HEK293 (cell line): ENCODE data around the gene ADAMTS2.
"Not testable (repeated sequence)": the region's sequence is repeated elsewhere in the genome, so short reads cannot be mapped to it uniquely, and the experiment has no call there.

Experiments
- CTCF ChIA-PET: fragments of 350-600 bp; formaldehyde crosslinking; extraction: SDS; loops from one replicate; lab custom pipeline; 2021; ENCODE audit warnings: antibody characterized with exemption; lab: Yijun Ruan, JAX
- POLR2A ChIA-PET: fragments of 300-600 bp; formaldehyde crosslinking; extraction: SDS; loops from one replicate; lab custom pipeline; 2020; ENCODE audit warnings: antibody characterized with exemption, inconsistent platforms; lab: Yijun Ruan, JAX
- H3K27ac ChIP-seq: fragments of 200-500 bp; sonication (Bioruptor generic); 2 replicates; pipeline ENCODE4 v1.5.1; 2014; ENCODE audit warnings: low read depth, low read length, control low read depth, inconsistent platforms; ENCODE audit errors: extremely low read depth
- H3K36me3 ChIP-seq, 2 experiments: fragments of 200-500 bp in 1 of 2; sonication (Bioruptor generic) in 1 of 2; 1 replicate in 1 of 2; 2 replicates in 1 of 2; pipeline ENCODE4 v1.5.1; 2014 to 2017; ENCODE audit warnings: inconsistent platforms in 2 of 2, low read length in 2 of 2; ENCODE audit not compliant: control insufficient read depth in 2 of 2, insufficient read depth in 1 of 2
- H3K4me1 ChIP-seq: fragments of 200-500 bp; sonication (Bioruptor generic); 2 replicates; pipeline ENCODE4 v1.5.1; 2014; ENCODE audit warnings: mild to moderate bottlenecking, low read length, inconsistent platforms; ENCODE audit not compliant: control insufficient read depth, insufficient read depth
- H3K4me3 ChIP-seq: 2 replicates; pipeline ENCODE4 v1.5.1; 2011; ENCODE audit warnings: low read depth, mild to moderate bottlenecking, control low read depth, low read length, moderate library complexity
- H3K9me3 ChIP-seq: fragments of 200-500 bp; sonication (Bioruptor generic); 2 replicates; pipeline ENCODE4 v1.5.1; 2014; ENCODE audit warnings: low read depth, low read length, inconsistent platforms; ENCODE audit not compliant: control insufficient read depth, insufficient read depth
- BCL11A ChIP-seq: fragments of 450-650 bp; formaldehyde crosslinking; IDR thresholded peaks from 2 replicates; pipeline ENCODE4 v1.5.1; 2016; ENCODE audit warnings: low read depth, missing biosample characterization, missing genetic modification characterization
- EGR2 ChIP-seq: fragments of 450-650 bp; formaldehyde crosslinking; IDR thresholded peaks from 2 replicates; pipeline ENCODE4 v1.5.1; 2016; ENCODE audit warnings: low read depth, missing biosample characterization, missing genetic modification characterization
- GLI4 ChIP-seq: fragments of 450-650 bp; formaldehyde crosslinking; IDR thresholded peaks from 2 replicates; pipeline ENCODE4 v1.5.1; 2016; ENCODE audit warnings: missing biosample characterization, missing genetic modification characterization
- KLF7 ChIP-seq: fragments of 450-650 bp; formaldehyde crosslinking; IDR thresholded peaks from 2 replicates; pipeline ENCODE4 v1.5.1; 2016; ENCODE audit warnings: missing biosample characterization, missing genetic modification characterization, borderline replicate concordance
- KLF9 ChIP-seq: fragments of 450-650 bp; formaldehyde crosslinking; IDR thresholded peaks from 2 replicates; pipeline ENCODE4 v1.5.1; 2016; ENCODE audit warnings: missing biosample characterization, missing genetic modification characterization, low read depth
- MEIS1 ChIP-seq: sonication (generic); formaldehyde crosslinking; IDR thresholded peaks from 2 replicates; pipeline ENCODE4 v1.8.1; 2022; ENCODE audit warnings: missing genetic modification reagents, mild to moderate bottlenecking, borderline replicate concordance
- PRDM4 ChIP-seq: fragments of 450-650 bp; formaldehyde crosslinking; IDR thresholded peaks from 2 replicates; pipeline ENCODE4 v1.5.1; 2017; ENCODE audit warnings: missing biosample characterization, missing genetic modification characterization
- SP2 ChIP-seq: fragments of 450-650 bp; formaldehyde crosslinking; IDR thresholded peaks from 2 replicates; pipeline ENCODE4 v1.5.1; 2016; ENCODE audit warnings: missing biosample characterization, missing genetic modification characterization
- ZBTB8A ChIP-seq: fragments of 450-650 bp; formaldehyde crosslinking; IDR thresholded peaks from 2 replicates; pipeline ENCODE4 v1.5.1; 2016; ENCODE audit warnings: missing biosample characterization, missing genetic modification characterization
- ZNF174 ChIP-seq: fragments of 450-650 bp; formaldehyde crosslinking; IDR thresholded peaks from 2 replicates; pipeline ENCODE4 v1.5.0; 2017; ENCODE audit warnings: missing biosample characterization, mild to moderate bottlenecking, missing genetic modification characterization
- ZNF239 ChIP-seq: fragments of 450-650 bp; formaldehyde crosslinking; IDR thresholded peaks from 2 replicates; pipeline ENCODE4 v1.5.1; 2016; ENCODE audit warnings: missing biosample characterization, missing genetic modification characterization
- ZNF302 ChIP-seq: fragments of 450-650 bp; formaldehyde crosslinking; IDR thresholded peaks from 2 replicates; pipeline ENCODE4 v1.5.1; 2016; ENCODE audit warnings: missing biosample characterization, missing genetic modification characterization, low read depth
- ZNF426 ChIP-seq: fragments of 450-650 bp; formaldehyde crosslinking; IDR thresholded peaks from 2 replicates; pipeline ENCODE4 v1.5.1; 2017; ENCODE audit warnings: missing biosample characterization, missing genetic modification characterization, mild to moderate bottlenecking, inconsistent platforms, moderate library complexity
- ZNF433 ChIP-seq: fragments of 450-650 bp; formaldehyde crosslinking; IDR thresholded peaks from 2 replicates; pipeline ENCODE4 v1.5.1; 2016; ENCODE audit warnings: missing biosample characterization, missing genetic modification characterization, low read depth
- ZNF514 ChIP-seq: fragments of 450-650 bp; formaldehyde crosslinking; IDR thresholded peaks from 2 replicates; pipeline ENCODE4 v1.5.1; 2016; ENCODE audit warnings: missing biosample characterization, missing genetic modification characterization
- ZNF560 ChIP-seq: fragments of 450-650 bp; formaldehyde crosslinking; IDR thresholded peaks from 2 replicates; pipeline ENCODE4 v1.5.1; 2017; ENCODE audit warnings: missing biosample characterization, missing genetic modification characterization, borderline replicate concordance
- ZNF596 ChIP-seq: fragments of 450-650 bp; IDR thresholded peaks from 2 replicates; pipeline ENCODE4 v1.5.0; 2018; ENCODE audit warnings: missing biosample characterization, mild to moderate bottlenecking, missing genetic modification characterization, moderate library complexity
- ZNF658 ChIP-seq: fragments of 450-650 bp; formaldehyde crosslinking; IDR thresholded peaks from 2 replicates; pipeline ENCODE4; 2016; ENCODE audit warnings: missing biosample characterization, missing genetic modification characterization
- ZNF664 ChIP-seq: fragments of 450-650 bp; formaldehyde crosslinking; IDR thresholded peaks from 2 replicates; pipeline ENCODE4 v1.5.1; 2016; ENCODE audit warnings: missing biosample characterization, missing genetic modification characterization
- ZNF701 ChIP-seq: fragments of 450-650 bp; formaldehyde crosslinking; IDR thresholded peaks from 2 replicates; pipeline ENCODE4 v1.5.1; 2016; ENCODE audit warnings: missing biosample characterization, missing genetic modification characterization
- ZNF707 ChIP-seq: fragments of 450-650 bp; formaldehyde crosslinking; IDR thresholded peaks from 2 replicates; pipeline ENCODE4 v1.5.1; 2016; ENCODE audit warnings: missing biosample characterization, missing genetic modification characterization
- ZXDB ChIP-seq: fragments of 450-650 bp; formaldehyde crosslinking; IDR thresholded peaks from 2 replicates; pipeline ENCODE4 v1.5.1; 2016; ENCODE audit warnings: missing biosample characterization, missing genetic modification characterization
- TF ChIP-seq, protein P1 (sequence below): fragments of 450-650 bp; formaldehyde crosslinking; IDR thresholded peaks from 2 replicates; pipeline ENCODE4 v1.5.1; 2017; ENCODE audit warnings: missing biosample characterization, missing genetic modification characterization
- TF ChIP-seq, protein P2 (sequence below): fragments of 450-650 bp; formaldehyde crosslinking; IDR thresholded peaks from 2 replicates; pipeline ENCODE4 v1.5.1; 2016; ENCODE audit warnings: missing biosample characterization, missing genetic modification characterization, low read depth
- TF ChIP-seq, protein P3 (sequence below): fragments of 450-650 bp; formaldehyde crosslinking; IDR thresholded peaks from 2 replicates; pipeline ENCODE4 v1.5.1; 2016; ENCODE audit warnings: missing biosample characterization, missing genetic modification characterization, borderline replicate concordance

Gene ADAMTS2

GRCh38 chr5:179287071-179287470 lies 58.2 kb downstream of the ADAMTS2 start:
- Histone ChIP-seq H3K4me3 (no peak overlapping the region), H3K4me1 (no peaks in the 10 kb centered on the region), H3K36me3 (no peaks in the 10 kb centered on the region), H3K27ac (no peak overlapping the region), H3K9me3 (no peaks in the 10 kb centered on the region)
- no peak for TF ChIP-seq ZNF560 (tag by site-specific recombination)
- TF ChIP-seq KLF9 (tag by site-specific recombination) = no peak
- TF ChIP-seq ZNF596 (tag by site-specific recombination) = no peak
- TF ChIP-seq ZNF658 (tag by site-specific recombination) = no peak
- no peak for TF ChIP-seq ZBTB8A (tag by site-specific recombination)
- TF ChIP-seq ZNF239 (tag by site-specific recombination) = no peak
- TF ChIP-seq, protein P1, sequence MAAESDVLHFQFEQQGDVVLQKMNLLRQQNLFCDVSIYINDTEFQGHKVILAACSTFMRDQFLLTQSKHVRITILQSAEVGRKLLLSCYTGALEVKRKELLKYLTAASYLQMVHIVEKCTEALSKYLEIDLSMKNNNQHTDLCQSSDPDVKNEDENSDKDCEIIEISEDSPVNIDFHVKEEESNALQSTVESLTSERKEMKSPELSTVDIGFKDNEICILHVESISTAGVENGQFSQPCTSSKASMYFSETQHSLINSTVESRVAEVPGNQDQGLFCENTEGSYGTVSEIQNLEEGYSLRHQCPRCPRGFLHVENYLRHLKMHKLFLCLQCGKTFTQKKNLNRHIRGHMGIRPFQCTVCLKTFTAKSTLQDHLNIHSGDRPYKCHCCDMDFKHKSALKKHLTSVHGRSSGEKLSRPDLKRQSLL (tag by site-specific recombination) = no peak
- TF ChIP-seq ZXDB (tag by site-specific recombination) = no peak
- TF ChIP-seq, protein P2, sequence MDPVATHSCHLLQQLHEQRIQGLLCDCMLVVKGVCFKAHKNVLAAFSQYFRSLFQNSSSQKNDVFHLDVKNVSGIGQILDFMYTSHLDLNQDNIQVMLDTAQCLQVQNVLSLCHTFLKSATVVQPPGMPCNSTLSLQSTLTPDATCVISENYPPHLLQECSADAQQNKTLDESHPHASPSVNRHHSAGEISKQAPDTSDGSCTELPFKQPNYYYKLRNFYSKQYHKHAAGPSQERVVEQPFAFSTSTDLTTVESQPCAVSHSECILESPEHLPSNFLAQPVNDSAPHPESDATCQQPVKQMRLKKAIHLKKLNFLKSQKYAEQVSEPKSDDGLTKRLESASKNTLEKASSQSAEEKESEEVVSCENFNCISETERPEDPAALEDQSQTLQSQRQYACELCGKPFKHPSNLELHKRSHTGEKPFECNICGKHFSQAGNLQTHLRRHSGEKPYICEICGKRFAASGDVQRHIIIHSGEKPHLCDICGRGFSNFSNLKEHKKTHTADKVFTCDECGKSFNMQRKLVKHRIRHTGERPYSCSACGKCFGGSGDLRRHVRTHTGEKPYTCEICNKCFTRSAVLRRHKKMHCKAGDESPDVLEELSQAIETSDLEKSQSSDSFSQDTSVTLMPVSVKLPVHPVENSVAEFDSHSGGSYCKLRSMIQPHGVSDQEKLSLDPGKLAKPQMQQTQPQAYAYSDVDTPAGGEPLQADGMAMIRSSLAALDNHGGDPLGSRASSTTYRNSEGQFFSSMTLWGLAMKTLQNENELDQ (tag by site-specific recombination) = no peak
- TF ChIP-seq ZNF701 (tag by site-specific recombination) = no peak
- TF ChIP-seq ZNF707 = no peak
- TF ChIP-seq GLI4 (tag by site-specific recombination) = no peak
- TF ChIP-seq BCL11A (tag by site-specific recombination) = no peak
- no peak for TF ChIP-seq ZNF514 (tag by site-specific recombination)
- no peak for TF ChIP-seq ZNF664 (tag by site-specific recombination)
- ChIA-PET POLR2A (no interaction called here), CTCF (no interaction called here)

DNA sequence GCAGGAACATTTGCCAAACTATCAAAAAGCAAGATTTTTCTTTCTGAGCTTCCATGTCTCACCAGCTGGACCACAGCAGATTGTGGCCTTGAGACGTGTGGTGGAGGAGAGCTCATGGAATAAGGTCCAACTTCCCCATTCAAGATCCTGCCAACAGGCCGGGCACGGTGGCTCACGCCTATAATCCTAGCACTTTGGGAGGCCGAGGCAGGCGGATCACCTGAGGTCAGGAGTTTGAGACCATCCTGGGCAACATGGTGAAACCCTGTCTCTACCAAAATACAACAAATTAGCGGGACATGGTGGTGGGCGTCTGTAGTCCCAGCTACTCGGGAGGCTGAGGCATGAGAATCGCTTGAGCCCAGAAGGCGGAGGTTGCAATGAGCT lies 59.5 kb downstream of the ADAMTS2 start:
- H3K4me3 ChIP-seq, H3K27ac ChIP-seq, H3K4me1 ChIP-seq, H3K9me3 ChIP-seq, CTCF ChIA-PET, H3K36me3 ChIP-seq: not testable (repeated sequence)
- POLR2A ChIA-PET = interaction anchor here (0.6 kb wide), 1 partner anchor 37 kb away, joined by 3 read pairs; no protein-coding TSS in a partner anchor

DNA sequence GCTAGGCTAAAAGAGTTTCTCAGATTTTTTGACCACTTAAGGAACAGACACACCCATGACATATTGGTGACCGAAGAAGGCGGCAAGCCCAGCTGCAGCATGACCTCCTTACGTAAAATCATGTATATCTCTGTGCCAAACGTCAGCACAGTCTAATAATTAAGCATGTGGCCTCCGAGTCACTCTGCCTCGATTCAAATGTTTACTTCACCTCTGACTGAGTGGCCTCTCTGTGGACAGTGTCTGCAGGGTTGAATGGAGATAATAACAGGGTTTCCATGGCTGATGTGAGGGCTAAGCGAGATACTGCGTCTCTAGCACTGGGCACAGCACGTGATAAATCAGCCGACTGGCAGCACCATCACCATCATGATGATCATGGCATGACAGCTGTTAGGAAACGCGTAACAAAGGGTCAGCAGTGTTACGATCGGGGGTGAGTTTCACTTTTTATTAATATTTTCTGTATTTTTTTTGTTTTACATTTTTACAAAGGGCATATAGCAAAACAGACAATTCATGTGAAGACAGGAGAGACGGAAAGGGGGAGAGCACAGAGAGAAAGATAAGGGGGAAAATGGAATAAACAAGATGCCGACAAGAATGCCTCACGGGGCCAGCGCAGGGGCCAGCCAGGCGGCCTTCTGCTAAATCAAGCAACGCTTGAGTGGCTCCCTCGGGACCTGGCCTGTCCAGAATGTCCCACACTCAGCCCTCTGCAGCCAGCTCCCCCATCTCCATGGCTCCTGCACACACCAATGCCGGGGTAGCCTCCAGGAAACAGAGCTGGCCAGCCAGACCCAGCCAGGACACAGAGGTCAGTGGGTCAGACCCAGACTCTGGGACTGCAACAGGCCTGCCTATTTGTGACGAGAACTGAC lies 60.3 kb downstream of the ADAMTS2 start:
- Histone ChIP-seq H3K4me1 (no peaks in the 10 kb centered on the region), H3K36me3 (no peaks in the 10 kb centered on the region), H3K27ac (no peak overlapping the region), H3K9me3 (no peaks in the 10 kb centered on the region), H3K4me3 (no peak overlapping the region)
- ChIA-PET CTCF (interaction anchor here (0.5 kb wide), 1 partner anchor 177 kb away, joined by 4 read pairs; no protein-coding TSS in a partner anchor), POLR2A (no interaction called here)
- TF ChIP-seq ZNF174 (tag by site-specific recombination) (no peak), PRDM4 (tag by site-specific recombination) (no peak), KLF7 (tag by site-specific recombination) (no peak), ZNF426 (no peak), ZNF302 (tag by site-specific recombination) (no peak), MEIS1 (no peak), ZNF433 (tag by site-specific recombination) (no peak), EGR2 (tag by site-specific recombination) (no peak), SP2 (no peak)
- TF ChIP-seq, protein P3, sequence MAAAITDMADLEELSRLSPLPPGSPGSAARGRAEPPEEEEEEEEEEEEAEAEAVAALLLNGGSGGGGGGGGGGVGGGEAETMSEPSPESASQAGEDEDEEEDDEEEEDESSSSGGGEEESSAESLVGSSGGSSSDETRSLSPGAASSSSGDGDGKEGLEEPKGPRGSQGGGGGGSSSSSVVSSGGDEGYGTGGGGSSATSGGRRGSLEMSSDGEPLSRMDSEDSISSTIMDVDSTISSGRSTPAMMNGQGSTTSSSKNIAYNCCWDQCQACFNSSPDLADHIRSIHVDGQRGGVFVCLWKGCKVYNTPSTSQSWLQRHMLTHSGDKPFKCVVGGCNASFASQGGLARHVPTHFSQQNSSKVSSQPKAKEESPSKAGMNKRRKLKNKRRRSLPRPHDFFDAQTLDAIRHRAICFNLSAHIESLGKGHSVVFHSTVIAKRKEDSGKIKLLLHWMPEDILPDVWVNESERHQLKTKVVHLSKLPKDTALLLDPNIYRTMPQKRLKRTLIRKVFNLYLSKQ (tag by site-specific recombination) = no peak
